NOMO-1 treated with dmso at 0.1 percent for 144 hours (cell line): Measurements from ENCODE around the gene PCED1A.

Source experiments
- DNase-seq: peaks from one replicate; lab custom pipeline; 2025; ENCODE audit not compliant: unreplicated experiment; lab: John Stamatoyannopoulos, UW

The PCED1A gene

DNA sequence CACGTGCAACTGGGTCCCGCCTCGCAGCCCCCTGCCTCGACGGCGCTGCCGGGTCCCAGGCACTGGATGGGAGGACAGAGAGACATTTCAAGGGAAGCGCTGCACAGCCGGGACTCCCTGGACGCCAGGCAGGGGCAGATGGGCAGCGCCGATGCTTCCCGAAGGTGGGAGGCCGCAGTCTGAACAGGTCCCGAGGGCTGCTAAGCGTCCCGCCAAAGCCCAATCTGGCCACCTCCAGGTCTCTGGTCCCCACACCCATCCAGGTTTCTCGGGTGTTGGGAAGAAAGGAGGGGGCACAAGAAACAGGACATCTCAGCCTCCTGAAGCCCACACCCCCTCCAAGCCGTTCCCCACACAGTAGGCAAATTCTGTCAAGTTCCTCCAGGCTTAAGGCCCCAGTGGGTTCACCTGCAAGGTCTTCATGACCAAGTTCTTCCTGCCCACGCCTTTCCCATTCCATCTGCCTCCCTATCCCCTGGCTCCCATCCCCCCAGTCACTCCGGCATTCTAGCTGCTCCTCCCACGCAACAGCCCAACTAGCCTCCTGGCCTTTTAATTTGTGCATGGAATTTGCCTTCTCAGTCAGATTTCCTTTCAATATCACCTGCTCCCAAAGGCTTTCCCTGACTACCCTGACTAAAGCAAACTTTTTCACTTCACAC lies 34.6 kb downstream of the PCED1A start:
- no peak for DNase-seq

DNA sequence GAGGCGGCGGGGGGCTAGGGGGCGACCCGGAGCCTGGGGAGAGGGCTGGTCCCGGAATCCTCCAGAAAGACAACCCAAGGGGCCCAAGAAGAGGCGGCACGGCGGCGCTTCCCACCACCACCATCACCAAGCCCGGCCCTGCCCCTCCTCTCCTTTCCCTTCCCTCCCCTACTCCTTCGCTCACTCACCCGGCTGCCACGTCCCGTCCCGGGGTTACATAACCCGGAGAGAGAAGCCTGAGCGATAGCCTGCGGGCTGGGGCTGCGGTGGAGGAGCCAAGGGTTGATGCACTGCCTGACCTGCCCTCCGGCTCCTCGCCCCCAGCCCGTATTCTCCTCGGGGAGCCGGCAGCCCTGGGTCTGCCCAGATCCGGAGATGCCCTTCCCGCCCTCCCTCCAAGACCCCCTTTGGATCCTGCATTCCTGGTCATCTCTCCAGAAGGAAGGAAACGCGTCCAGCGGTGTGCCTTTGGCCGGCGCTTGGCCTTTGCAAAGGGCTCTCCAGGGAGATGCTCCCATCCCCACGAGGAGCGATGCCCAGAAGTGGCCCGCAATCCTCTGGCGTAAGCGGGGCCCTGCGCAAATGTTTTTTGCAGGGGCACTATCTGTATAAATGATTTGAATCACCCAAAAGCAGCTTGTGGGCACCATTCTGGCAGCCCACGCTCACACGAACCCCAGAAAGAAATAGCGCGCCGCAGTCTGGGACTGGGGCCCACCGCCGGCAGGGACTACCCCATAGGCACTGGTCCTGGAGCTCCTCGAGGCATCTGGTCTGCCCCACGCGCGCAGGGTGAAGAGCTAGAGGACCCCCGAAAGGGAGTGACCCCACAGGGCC lies 35.4 kb downstream of the PCED1A start:
- DNase-seq = no peak

DNA sequence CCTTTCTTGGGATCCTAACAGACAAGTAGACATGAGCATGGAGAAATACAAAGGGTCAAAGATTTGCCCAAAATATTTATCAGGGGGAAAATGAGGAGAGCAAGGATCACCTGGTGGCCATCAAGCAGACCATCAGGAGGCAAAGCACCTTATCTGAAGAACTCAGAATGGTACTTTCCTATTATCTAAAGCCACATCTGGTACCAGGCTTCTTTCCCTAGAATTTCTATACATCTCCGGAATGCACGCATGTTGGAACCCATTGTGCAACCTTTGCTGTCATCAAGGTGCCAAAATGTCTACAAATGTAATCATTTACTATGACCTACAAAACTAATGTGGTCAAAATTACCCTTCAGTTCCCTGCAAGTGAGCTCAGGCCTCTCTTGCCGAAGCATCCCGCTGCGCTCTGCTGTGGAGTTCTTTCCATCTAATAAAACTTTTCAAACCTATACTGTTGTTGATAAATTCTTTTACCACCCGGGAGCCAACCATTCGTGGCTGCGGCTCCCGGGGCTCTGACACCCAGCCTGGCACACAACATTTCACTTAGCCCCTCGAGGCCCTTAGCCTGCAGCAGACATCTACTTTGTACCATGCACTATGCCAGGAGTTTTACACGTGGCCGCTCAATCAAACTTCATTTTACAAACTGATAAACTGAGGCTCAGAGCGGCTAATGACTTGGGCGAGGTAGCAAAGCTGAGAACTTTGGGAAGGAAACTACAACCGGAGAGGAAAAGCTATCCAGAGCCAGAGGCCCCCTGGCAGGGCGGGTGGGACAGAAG lies 36.2 kb downstream of the PCED1A start:
- no peak for DNase-seq

DNA sequence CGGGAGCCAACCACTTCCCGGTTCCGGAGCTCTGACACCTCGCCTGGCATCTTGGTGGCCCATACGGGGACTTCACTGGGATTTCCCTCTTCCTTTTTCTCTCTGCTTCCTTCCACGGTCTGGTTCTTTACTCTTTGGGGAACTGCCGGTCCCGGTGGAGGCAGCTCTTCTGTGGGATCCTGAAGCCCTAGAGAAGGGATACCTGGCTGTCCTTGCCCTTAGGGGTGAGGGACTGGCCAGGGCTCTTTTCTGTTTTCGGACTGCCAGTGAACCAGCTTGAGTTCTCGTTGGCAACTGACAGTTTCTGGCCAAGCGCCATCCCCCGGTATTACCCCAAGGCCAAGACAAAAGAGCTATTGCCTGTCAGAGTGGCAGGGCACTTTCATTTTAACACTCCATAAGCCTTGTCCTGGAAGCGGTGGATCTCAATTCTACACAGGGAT lies 39.1 kb downstream of the PCED1A start:
- no peak for DNase-seq

DNA sequence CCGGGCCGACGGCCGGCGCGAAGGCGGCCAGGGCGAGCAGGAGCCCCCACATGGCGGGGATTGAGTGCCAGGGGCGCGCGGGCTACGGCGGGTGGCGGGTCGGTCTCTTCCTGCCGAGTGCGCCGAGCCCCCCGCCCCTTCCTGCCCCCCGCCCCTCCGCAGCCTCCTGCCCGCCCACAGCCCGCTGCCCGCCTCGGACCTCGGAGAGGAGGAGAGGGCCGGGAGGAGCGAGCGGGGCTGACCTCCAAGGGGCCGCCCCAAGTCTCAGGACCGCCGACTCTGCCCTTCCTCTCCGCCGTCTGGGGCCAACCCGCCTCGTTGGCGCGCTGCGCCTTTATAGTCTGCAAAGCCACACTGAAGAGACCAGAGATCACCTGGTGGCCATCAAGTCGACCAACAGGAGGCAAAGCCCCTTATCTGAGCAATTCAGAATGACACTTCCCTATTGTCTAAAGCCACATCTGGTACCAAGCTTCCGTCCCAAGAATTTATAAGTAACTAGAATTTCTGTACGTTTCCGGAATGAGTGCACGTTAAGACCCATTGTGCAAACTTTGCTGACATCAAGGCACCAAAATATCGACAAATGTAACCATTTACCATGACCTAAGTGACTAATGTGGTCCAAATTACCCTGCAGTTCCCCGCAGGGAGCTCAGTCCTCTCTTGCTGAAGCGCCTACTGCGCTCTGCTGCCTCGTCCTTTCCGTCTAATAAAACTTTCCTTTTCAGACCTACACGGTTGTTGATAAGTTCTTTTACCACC lies 39.8 kb downstream of the PCED1A start, which contains the start of gene CPXM1:
TSS of gene CPXM1 (minus strand) at position 107 of the 765 bp plus-strand sequence. CDS start at position 52, 55 bp downstream.
- DNase-seq = peak; percentile 67

DNA sequence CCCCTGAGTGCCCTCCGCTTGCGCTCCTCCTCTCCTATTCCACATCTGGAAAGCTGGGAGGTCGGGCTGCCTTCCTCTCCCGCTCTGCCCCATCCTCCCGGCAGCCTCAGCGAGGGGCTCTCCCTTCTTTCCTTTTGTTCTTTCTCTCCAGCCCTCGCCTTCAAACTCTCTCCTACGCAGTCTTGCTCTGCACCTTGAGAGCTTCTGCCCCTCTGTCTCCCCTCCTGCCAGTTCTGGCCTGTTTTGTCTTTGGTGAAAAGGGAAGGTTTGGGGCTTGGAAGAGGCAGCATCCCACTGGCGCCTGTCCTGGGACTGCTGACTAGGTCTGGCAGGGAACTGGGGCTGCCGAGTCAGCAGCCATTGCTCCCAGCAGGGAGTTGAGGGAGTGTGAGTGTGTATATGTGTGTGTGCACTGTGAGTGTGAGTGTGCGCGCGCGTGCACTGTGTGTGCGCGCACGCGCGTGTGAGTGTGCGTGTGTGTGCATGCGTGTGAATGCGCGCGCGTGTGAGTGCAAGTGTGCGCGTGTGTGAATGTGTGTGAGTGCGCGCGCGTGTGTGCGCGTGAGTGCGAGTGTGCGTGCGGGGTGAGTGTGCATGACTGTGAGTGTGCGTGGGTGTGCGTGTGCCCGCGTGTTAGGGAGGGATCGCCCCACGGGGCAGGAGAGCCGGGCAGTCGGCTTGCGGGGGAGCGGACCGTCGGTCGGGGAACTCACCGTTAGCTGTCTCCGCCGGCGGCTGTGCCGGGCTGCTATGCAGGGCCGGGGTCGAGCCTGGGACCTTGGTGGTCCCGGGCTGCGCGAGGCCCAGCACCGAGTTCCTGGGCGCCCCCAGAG lies 40.6 kb downstream of the PCED1A start:
- no peak for DNase-seq

DNA sequence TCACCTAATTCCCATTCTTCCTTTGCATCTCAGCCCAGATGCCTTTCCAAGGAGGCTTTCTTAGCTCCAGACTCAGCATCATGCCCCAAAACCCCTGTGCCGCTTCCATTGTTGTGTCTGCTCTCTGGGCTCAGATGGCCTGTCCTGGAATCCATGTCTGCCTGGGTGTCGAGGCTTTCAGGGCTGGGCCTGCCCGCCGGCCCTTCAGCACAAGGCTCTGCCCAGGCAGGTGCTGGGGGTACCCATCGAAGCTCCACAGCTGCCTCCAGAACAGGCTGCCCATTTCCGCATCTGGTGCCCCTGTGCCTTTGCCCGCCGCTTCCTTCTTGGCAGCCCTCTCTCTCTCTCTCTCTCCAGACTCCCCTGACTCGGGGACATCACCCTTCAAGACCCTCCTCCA lies 41.2 kb downstream of the PCED1A start:
- no peak for DNase-seq

DNA sequence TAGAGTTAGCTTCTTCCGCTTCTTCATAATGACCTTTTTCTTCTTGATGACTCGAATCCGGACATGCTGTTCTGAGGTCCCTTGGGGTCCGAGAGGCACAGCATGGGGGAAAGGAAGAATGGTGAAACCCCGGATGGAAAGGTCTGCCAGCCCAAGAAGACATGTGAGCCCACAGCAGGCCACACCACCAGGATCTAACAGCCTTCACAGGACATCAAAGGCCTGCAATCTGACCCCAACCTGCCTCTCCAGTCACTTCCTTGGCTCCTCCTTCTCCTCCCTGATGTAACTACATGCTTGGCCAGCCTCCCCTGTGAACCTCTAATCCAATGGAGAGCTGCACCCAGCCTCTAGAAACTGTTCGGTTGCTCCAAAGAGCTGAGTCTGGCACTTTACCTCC lies 41.6 kb downstream of the PCED1A start:
- DNase-seq = no peak

DNA sequence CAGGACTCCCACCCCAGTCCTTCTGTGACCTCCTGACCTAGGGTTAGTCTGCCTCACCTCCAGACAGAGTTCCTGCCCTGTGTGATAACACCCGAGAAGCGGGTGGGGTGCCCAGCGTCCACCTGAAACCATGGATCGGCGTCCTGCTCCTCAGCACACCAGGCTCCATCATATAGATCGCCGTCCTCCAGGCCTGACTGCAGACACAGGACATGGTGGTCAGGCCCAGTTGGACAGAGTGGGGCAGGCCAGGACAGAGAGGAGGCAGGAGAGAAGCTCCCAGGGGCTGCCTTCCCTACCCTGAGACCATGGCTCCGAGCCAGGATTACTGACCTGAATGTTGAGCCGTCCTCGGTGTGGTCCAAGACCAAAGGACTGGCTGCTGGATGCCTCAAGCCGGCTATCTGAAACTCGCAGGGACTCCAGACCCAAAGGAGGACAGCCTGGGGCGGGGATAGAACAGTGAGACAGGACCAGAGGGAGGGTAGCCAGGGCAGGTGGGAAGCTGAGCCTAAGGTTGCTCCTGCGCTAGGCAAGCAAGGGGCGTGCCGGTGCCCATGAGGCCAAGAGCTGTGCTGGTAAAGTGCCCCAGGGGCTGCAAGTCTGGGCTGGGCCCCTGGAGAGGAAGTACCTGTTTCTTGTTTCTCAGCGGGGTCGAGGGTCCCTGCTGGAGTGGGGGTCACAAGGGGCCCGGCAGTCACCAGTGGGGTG lies 42.2 kb downstream of the PCED1A start:
- DNase-seq = no peak

DNA sequence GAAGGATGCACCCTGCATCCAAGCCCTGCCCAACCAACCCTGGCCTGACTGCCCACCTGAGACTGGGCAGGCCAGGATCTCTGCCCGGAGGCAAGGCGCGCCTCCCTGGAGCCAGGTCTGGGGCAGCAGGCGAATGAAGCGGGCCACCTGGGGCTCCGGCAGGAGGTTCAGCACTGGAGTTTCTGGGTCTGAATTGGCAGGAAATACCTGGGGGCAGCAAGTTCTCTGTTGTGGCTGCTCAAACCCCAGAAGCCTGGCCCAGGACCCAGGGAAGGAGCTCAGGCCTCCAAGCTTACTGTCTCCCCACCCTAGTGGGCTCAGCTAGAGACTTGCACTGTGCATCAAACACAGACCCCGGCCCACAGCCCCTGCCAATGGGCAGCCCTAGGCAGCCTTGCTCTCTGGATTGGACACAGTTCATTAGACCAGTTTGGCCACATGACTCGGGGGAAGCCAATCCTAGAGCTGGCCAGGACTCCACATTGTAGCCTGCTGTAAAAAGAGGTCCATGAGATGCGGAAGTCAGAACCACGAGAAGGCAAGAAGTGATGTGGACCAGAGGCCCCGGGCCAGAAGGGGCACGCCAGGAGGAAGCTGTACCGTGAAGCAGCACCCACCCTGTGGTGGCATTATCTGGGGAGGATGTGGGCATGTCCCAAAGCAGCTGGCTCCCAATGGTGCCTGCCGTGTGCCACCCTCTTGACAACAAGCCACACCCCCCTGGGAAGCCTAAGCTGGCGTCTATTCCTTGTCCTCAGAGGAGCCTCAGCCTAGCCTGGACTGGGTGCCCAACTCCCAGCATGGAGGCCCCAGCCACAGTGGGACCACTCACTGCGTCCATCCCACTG lies 43.1 kb downstream of the PCED1A start:
- DNase-seq = no peak

DNA sequence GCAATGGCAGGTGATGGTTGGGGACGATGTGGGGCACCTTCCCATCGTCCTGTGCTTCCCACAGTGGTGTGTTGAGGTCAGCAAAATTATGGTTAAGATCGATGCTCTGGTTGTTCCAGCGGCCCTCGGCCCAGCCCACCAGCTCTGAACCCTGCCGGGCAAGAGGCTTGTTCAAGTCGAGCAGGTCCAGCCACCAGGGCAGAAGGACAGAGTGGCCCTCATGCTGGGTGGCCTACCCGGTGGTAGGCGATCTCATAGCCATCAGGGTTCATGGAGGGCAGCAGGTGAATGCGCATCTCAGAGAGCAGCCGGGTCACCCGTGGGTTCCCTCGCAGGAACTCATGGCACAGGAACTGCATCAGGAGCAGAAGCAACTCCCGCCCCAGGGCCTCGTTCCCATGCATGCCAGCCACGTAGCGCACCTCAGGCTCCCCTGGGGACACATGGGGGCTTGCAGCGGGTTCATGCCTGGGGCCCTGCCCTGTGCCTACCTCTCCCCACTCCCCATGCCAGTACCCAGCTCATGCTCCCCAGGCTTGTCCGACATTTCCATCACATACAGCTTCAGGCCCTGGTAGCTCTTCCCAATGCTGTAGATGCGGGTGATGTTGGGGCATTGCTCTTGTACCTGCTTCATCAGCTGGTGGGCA lies 44.3 kb downstream of the PCED1A start:
- DNase-seq = no peak

DNA sequence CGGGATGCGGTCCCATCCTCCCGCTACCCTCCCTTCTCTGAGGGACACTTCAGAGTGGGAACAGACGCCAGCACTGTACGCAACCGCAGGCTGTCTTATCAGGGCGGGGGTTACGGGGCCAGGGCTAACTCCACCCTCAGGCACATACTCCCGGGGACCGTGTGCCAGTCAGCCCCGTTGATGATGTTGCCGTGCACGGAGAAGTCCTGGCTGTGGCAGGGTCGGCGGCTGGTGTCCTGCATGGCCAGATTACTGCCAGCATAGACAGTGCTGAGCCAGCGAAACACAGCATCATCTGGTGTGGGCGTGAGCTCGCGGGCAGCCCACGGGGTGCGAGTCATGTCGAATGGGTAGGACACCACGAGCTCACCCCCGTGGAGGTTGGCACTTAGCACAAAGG lies 45.0 kb downstream of the PCED1A start:
- DNase-seq = no peak

DNA sequence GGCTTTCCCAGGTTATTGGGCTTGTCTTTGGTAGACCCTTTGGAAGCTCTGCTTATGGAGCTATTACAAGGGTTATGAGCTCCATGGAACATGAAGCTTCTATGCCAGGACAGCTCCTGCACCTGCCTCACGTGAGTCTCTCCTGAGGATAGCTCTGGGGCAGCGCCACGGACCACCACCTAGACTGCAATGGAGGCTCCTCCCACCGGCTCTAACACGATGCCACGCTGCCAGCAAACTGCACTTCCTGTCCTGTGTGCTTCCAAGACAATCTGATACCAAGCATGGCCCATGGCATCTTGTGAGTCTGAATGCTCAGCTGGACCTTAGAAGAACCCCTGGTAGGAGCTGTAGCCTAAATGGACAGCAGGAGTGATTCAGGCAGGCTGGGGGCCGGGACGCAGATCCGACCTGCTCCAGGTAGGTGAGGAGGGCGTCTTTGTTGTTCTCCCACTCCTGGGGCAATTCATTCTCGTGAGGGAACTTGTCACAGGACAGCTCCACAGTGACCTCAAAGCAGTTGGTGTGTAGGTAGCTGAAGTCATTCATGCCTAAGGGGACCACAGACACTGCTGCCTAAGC lies 45.5 kb downstream of the PCED1A start:
- no peak for DNase-seq

DNA sequence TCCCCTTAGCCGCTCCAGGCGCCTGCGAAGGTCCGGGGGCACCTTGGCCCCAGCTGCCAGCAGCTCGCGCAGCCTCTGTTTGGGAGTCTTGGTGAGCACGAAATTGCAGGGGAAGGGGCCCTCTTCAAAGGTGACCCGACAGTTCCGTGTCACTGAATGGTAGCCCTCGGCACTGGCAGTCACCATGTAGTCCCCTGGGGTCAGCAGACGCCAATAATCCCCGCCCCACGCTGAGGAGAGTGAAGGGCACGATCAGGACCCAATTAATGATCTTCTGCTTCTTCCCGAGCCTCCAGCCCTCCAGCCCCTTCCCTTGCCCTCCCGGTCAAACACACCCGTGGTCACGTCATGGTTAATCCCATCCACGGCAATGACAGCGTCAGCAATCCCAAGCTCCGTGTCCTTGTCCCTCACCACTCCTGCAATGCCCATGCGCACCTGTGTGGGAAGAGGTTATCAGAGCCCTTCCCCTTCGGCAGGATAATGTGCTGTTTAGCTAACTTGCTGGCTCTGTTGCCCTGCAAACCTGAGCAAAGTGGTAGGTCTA lies 46.2 kb downstream of the PCED1A start:
- no peak for DNase-seq

DNA sequence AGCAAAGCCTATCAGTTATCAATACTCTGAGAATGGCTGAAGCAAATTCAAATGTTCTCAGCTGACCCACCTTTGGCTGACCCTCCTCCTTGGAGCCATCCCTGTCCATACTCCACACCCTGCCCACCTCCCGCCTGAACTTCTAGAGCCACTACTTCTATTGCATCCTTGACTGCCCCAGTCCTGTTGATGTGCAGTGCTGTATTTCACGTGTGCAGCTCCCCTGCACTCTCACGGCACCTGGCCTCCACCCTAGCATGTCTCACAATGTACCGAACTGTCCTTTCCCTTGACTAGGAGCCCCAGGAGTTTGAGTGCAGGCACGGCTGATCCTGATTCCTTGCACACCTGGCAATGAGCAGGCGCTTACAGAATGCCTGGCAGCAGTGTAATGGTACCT lies 47.0 kb downstream of the PCED1A start:
- no peak for DNase-seq
